Memory B cell (primary cell): Measurements from ENCODE around the gene CRB2.

Experiments used
- ATAC-seq: fragments of 150-1000 bp; cut with Tn5 transposase; 2 replicates; pipeline ENCODE4 v1.10.0; 2021; ENCODE audit warnings: low read depth, mild to moderate bottlenecking, moderate library complexity
- DNase-seq, 2 donors: peaks; one replicate each; pipeline ENCODE4 v3.0.0; 2022; ENCODE audit warnings: low spot score in 2 of 2
- H3K27ac Mint-ChIP-seq: one replicate; pipeline ENCODE4 v1.8.0; 2022; ENCODE audit warnings: mild to moderate bottlenecking, moderate library complexity, mixed read lengths
- H3K27me3 Mint-ChIP-seq: one replicate; pipeline ENCODE4 v1.8.0; 2022; ENCODE audit warnings: mixed read lengths
- H3K36me3 Mint-ChIP-seq: one replicate; pipeline ENCODE4 v1.8.0; 2022; ENCODE audit warnings: mild to moderate bottlenecking, mixed read lengths
- H3K4me1 Mint-ChIP-seq: one replicate; pipeline ENCODE4 v1.8.0; 2022; ENCODE audit warnings: mixed read lengths
- H3K4me3 Mint-ChIP-seq: one replicate; pipeline ENCODE4 v1.8.0; 2022; ENCODE audit warnings: mild to moderate bottlenecking, moderate library complexity, mixed read lengths
- H3K9me3 Mint-ChIP-seq: one replicate; pipeline ENCODE4 v1.8.0; 2022; ENCODE audit warnings: mixed read lengths

The CRB2 gene

DNA sequence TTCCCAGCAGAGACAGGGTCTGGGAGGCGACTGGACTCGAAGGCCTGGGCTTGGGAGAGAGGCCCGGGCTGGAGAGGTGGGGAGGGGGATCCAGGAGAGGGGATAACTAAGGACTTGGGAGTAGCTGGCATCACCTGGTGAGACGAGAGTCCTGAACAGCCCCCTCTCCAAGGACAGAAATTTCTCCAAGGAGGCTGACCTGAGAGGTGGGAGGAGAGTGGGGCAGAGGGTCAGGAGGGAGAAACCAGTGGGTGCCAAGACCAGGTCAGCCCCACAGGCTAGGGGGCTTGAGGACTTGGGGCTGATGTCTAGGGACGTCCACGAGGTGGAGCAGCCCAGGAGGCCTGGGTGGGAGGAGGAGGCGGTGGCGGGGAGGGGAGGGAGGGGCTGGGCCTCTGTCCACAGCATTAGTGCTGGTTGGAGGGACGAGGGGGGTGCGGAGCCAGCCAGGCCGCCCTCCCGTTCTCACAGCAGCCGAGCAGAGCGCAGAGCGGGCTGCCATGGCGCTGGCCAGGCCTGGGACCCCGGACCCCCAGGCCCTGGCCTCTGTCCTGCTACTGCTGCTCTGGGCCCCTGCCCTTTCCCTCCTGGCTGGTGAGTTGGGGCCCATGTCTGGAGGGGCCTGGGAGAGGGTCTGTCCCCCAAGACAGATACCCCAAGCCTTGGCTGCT is at the start of gene CRB2:
TSS of gene CRB2 (plus strand) at position 437 of the 671 bp plus-strand sequence. CDS start at position 501, 64 bp downstream.
- H3K4me3 Mint-ChIP-seq: no peak within 1 kb of the TSS
- no peak within 1 kb of the TSS for H3K27ac Mint-ChIP-seq
- DNase-seq (no peak), ATAC-seq (no peak)
- peaks cover 7% of the 10 kb centered on the region for H3K4me1 Mint-ChIP-seq
- H3K9me3 Mint-ChIP-seq: no peaks in the 10 kb centered on the region
- no peaks in the 10 kb centered on the region for H3K36me3 Mint-ChIP-seq
- peaks cover 15% of the 10 kb centered on the region for H3K27me3 Mint-ChIP-seq

GRCh38 chr9:123309611-123310010 is 46.4 kb upstream of the CRB2 start:
- no peaks in the 10 kb centered on the region for H3K9me3 Mint-ChIP-seq
- ATAC-seq (no peak), DNase-seq (no peak)
- no peak overlapping the region for H3K27ac Mint-ChIP-seq
- no peaks in the 10 kb centered on the region for H3K36me3 Mint-ChIP-seq
- no peak overlapping the region for H3K4me3 Mint-ChIP-seq
- H3K27me3 Mint-ChIP-seq: no peaks in the 10 kb centered on the region
- peaks cover 33% of the 10 kb centered on the region for H3K4me1 Mint-ChIP-seq

- no peak for ATAC-seq
- H3K27ac Mint-ChIP-seq: no peak overlapping the region
- DNase-seq: no peak
- H3K4me1 Mint-ChIP-seq: peaks cover 26% of the 10 kb centered on the region
- H3K9me3 Mint-ChIP-seq: no peaks in the 10 kb centered on the region
- no peak overlapping the region for H3K4me3 Mint-ChIP-seq
- H3K27me3 Mint-ChIP-seq: no peaks in the 10 kb centered on the region
- H3K36me3 Mint-ChIP-seq: no peaks in the 10 kb centered on the region
These were observed 45.3 kb upstream of the CRB2 start for GRCh38 chr9:123310551-123311249.

- DNase-seq: no peak
- Mint-ChIP-seq H3K27ac (no peak overlapping the region), H3K4me3 (no peak overlapping the region), H3K27me3 (no peaks in the 10 kb centered on the region), H3K4me1 (peaks cover 31% of the 10 kb centered on the region), H3K9me3 (no peaks in the 10 kb centered on the region), H3K36me3 (no peaks in the 10 kb centered on the region)
- no peak for ATAC-seq
These were observed 44.7 kb upstream of the CRB2 start for GRCh38 chr9:123311250-123311752.

- peaks cover 35% of the 10 kb centered on the region for H3K4me1 Mint-ChIP-seq
- H3K27ac Mint-ChIP-seq: no peak overlapping the region
- no peaks in the 10 kb centered on the region for H3K27me3 Mint-ChIP-seq
- DNase-seq (no peak), ATAC-seq (no peak)
- H3K4me3 Mint-ChIP-seq: no peak overlapping the region
- no peaks in the 10 kb centered on the region for H3K36me3 Mint-ChIP-seq
- H3K9me3 Mint-ChIP-seq: no peaks in the 10 kb centered on the region
These were observed 43.6 kb upstream of the CRB2 start for GRCh38 chr9:123312306-123312877.

DNA sequence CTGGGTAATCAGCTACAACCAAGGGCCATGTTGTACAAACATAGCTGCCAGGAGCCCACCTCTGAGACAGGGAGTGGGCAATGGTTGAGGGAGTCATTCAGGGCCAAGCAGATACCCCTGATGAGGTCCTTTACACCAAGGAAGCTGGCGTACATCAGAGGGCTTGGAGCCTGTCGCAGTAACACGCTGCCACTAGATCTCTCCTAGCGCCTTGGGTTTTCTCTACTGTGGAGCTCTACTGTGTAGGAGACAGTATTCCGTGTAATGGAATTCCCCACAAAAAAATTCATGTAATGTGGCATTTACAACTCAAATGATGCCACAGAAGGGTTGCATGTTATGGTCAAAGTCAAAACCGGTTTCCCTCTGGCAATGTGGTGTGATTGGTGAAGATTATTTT is 41.4 kb upstream of the CRB2 start:
- H3K27ac Mint-ChIP-seq: no peak overlapping the region
- H3K27me3 Mint-ChIP-seq: no peaks in the 10 kb centered on the region
- peaks cover 44% of the 10 kb centered on the region for H3K4me1 Mint-ChIP-seq
- no peaks in the 10 kb centered on the region for H3K36me3 Mint-ChIP-seq
- no peaks in the 10 kb centered on the region for H3K9me3 Mint-ChIP-seq
- DNase-seq (no peak), ATAC-seq (no peak)
- no peak overlapping the region for H3K4me3 Mint-ChIP-seq

DNA sequence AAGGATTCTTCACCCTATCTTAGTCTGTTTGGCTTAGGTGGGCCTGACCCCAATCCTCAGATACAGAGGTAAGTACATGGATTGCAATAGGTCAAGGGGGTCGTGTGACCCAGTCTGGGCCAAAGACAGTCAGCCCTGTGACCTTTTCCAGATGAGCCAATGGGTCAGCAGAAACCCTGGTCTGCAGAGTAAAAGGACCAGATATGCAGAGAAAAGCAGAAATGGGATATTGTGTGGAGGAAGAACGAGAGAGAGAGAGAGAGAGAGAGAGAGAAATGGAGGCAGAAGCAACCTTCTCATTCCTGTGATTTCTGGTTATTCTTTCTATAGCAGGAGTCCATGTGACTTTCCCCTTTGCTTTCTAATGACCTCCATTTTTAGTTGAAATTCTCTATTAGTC is 40.4 kb upstream of the CRB2 start:
- H3K4me3 Mint-ChIP-seq: no peak overlapping the region
- no peaks in the 10 kb centered on the region for H3K9me3 Mint-ChIP-seq
- ATAC-seq (no peak), DNase-seq (no peak)
- H3K27me3 Mint-ChIP-seq: no peaks in the 10 kb centered on the region
- H3K27ac Mint-ChIP-seq: no peak overlapping the region
- peaks cover 44% of the 10 kb centered on the region for H3K4me1 Mint-ChIP-seq
- no peaks in the 10 kb centered on the region for H3K36me3 Mint-ChIP-seq

DNA sequence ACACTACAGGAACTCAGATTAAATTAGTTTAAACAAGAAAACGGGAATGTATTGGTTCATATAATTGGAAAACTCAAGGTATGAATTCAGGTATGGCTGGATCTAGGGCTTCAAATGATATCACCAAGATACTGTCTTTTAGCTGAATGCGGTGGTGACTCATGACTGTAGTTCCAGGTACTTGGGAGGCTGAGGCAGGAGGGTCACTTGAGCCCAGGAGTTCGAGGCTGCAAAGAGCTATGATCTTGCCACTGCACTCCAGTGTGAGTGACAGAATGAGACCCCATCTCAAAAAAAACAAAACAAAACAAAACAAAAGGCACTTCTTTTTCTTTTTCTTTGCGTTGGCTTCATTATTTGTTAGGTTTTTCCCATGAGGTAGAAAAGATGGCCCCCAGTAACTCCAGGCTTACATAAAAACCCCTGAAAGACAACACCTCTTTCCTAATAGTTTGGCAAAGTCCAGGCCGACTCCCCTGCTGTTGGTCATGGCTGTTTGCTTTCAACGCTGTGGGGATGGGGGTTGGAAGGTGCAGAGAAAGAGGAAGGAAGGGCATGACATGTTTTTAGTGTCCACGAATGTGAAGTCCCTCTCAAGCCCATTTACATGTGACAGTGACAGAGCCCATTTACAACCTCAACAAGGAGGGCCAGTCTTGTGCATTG is 39.8 kb upstream of the CRB2 start:
- no peak overlapping the region for H3K4me3 Mint-ChIP-seq
- DNase-seq: no peak
- no peaks in the 10 kb centered on the region for H3K9me3 Mint-ChIP-seq
- H3K27ac Mint-ChIP-seq: peak overlapping the region; percentile 29
- peak; percentile 48 for ATAC-seq
- no peaks in the 10 kb centered on the region for H3K27me3 Mint-ChIP-seq
- peaks cover 40% of the 10 kb centered on the region for H3K4me1 Mint-ChIP-seq
- no peaks in the 10 kb centered on the region for H3K36me3 Mint-ChIP-seq

GRCh38 chr9:123318202-123318601 is 37.8 kb upstream of the CRB2 start:
- H3K27me3 Mint-ChIP-seq: no peaks in the 10 kb centered on the region
- H3K27ac Mint-ChIP-seq: peak overlapping the region; percentile 4
- no peaks in the 10 kb centered on the region for H3K9me3 Mint-ChIP-seq
- H3K4me3 Mint-ChIP-seq: no peak overlapping the region
- ATAC-seq: no peak
- no peak for DNase-seq
- no peaks in the 10 kb centered on the region for H3K36me3 Mint-ChIP-seq
- H3K4me1 Mint-ChIP-seq: peaks cover 46% of the 10 kb centered on the region

- Mint-ChIP-seq H3K27ac (no peak overlapping the region), H3K4me3 (no peak overlapping the region), H3K36me3 (no peaks in the 10 kb centered on the region), H3K9me3 (no peaks in the 10 kb centered on the region), H3K27me3 (no peaks in the 10 kb centered on the region), H3K4me1 (peaks cover 48% of the 10 kb centered on the region)
- ATAC-seq: no peak
- DNase-seq: no peak
These were observed 37.0 kb upstream of the CRB2 start for GRCh38 chr9:123318961-123319421.

DNA sequence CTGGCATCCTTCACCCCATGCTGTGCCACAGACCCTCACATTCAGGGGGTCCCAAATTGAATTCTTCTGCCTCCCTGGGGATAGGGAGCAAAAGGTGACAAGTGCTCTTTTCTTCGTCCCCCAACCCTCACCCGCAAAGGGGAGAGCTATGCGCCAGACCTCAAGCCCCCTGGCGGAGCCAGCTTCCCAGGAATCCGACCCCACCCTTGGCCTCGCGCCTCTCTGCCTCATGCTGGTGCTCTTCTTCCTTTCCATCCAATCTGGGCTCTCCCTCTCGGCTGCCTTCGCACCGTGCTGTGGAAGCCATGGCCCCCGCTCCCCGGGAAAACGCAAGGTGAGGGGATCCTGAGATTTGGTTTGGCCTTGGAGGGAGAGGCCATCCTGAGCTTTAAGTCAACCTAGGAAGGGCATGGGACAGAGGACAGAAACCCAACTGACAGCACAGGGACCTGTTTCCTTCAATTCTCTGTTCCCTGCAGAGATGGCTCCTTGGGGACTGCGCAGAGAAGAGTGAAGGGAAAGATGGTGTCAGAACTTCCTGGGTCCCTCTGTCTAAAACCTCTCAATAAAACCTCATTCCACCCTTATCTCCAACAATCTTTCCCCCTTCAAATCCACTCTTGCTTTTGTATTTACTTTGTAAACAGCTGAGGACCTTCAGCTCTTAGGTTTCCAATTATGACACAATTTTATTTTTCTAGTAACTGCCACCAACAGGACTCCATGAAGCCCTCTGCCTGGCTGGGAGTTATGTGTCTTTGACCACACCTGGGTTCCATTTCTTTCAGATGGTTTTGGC is 36.3 kb upstream of the CRB2 start:
- ATAC-seq: no peak
- no peaks in the 10 kb centered on the region for H3K9me3 Mint-ChIP-seq
- H3K36me3 Mint-ChIP-seq: no peaks in the 10 kb centered on the region
- H3K4me1 Mint-ChIP-seq: peaks cover 47% of the 10 kb centered on the region
- peak overlapping the region; percentile 39 for H3K27ac Mint-ChIP-seq
- no peak for DNase-seq
- no peaks in the 10 kb centered on the region for H3K27me3 Mint-ChIP-seq
- no peak overlapping the region for H3K4me3 Mint-ChIP-seq

DNA sequence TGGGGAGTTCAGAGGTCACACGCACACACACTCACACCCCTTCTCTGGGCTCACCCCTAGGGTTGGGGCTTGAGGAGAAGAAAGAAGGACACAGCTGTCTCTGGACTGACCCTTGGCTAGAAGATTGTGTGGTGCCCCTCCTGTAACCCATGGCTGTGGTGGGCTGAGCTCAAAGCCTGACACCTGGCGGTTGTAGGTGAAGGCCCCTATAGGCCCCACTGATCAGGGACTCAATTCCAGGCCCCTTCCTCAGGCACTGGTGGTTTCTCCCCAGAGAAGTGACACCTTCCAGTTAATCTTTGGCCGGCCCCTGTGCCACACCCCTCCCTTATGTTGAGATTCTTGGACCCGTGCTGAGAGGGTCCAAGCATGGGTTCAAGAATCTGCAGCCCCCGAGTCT is 35.2 kb upstream of the CRB2 start:
- Mint-ChIP-seq H3K27me3 (no peaks in the 10 kb centered on the region), H3K27ac (peak overlapping the region; percentile 43), H3K4me1 (peaks cover 52% of the 10 kb centered on the region)

GRCh38 chr9:123321616-123322272 is 34.3 kb upstream of the CRB2 start:
- H3K4me1 Mint-ChIP-seq: peaks cover 54% of the 10 kb centered on the region
- no peaks in the 10 kb centered on the region for H3K27me3 Mint-ChIP-seq
- peak overlapping the region; percentile 86 for H3K27ac Mint-ChIP-seq
- no peak for ATAC-seq
- no peaks in the 10 kb centered on the region for H3K9me3 Mint-ChIP-seq
- H3K4me3 Mint-ChIP-seq: peak overlapping the region; percentile 76
- no peak for DNase-seq
- H3K36me3 Mint-ChIP-seq: no peaks in the 10 kb centered on the region

More for the DNA sequence above, 35.2 kb upstream of the CRB2 start:
- H3K36me3 Mint-ChIP-seq: no peaks in the 10 kb centered on the region
- ATAC-seq (no peak), DNase-seq (no peak)
- no peak overlapping the region for H3K4me3 Mint-ChIP-seq
- no peaks in the 10 kb centered on the region for H3K9me3 Mint-ChIP-seq
